B cell (primary cell): ENCODE measurements around the gene POLR2J.
"Not testable (repeated sequence)": the region's sequence is repeated elsewhere in the genome, so short reads cannot be mapped to it uniquely, and the experiment has no call there.

Experiments used
- CTCF ChIP-seq: fragments of 200-600 bp; IDR thresholded peaks from one replicate; pipeline ENCODE4 v1.8.0; 2022; ENCODE audit warnings: antibody characterized with exemption, mild to moderate bottlenecking
- EZH2 ChIP-seq: IDR thresholded peaks from 2 replicates; pipeline ENCODE4 v1.6.1; 2012; ENCODE audit warnings: borderline replicate concordance, low read depth, mild to moderate bottlenecking, moderate library complexity, low read length; ENCODE audit not compliant: insufficient read depth, poor library complexity, severe bottlenecking

GRCh38 chr7:102484317-102484716 lies 5.6 kb upstream of the POLR2J start:
- not testable (repeated sequence) for TF ChIP-seq CTCF, EZH2
